ENCODE measurements around the gene GPR35.
"Not testable (repeated sequence)": the region's sequence is repeated elsewhere in the genome, so short reads cannot be mapped to it uniquely, and the experiment has no call there.

Gene GPR35

DNA sequence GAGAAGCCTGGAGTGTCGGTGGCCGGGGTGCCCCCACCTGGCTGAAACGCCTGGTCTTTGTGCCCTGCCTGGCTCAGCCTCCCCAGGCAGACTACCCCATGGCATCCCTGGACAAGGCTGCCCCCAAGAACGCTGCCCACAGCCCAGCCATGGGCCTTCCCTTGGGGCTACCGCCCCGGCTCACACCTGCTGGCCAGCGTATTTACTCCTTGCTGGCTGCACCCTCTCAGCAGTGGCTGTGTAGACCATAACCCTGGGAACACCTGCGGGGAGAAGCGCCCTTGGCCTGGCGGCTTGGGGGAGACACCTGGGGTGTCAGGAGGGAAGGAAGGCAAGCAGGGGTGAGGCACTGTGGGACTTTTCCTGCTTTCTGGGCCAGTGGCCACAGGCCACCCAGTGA lies 21.4 kb upstream of the GPR35 start:
- no peak for DNase-seq

DNA sequence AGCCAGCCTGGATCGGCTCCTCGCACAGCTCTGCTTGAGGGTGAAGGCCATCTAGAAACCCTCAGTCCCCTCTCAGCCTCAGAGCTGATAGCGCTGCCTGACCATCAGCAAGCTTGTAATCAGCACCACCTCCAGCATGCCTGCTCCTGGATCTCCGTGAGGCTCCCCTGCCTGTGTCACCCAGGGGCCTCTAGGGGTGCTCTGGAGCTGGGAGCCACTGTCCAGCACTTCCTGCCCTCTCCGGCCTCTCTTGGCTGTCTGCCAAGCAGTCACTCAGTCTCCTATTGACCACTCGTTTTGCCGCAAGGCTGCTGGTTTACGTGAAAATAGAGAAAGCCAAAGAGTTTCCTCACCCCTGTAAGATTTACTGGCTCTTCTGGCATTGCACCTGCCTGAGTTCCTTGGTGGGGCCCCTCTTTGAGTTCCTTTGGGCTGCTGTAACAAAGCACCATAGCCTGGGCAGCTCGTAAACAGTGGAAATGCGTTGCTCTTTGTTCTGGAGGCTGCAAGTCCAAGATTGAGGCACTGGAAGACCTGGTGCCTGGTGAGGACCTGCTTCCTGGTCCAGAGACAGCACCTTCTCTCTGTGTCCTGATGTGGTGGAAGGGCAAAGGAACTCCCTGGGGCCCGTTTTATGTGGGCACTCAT lies 20.9 kb upstream of the GPR35 start:
- no peak for DNase-seq

DNA sequence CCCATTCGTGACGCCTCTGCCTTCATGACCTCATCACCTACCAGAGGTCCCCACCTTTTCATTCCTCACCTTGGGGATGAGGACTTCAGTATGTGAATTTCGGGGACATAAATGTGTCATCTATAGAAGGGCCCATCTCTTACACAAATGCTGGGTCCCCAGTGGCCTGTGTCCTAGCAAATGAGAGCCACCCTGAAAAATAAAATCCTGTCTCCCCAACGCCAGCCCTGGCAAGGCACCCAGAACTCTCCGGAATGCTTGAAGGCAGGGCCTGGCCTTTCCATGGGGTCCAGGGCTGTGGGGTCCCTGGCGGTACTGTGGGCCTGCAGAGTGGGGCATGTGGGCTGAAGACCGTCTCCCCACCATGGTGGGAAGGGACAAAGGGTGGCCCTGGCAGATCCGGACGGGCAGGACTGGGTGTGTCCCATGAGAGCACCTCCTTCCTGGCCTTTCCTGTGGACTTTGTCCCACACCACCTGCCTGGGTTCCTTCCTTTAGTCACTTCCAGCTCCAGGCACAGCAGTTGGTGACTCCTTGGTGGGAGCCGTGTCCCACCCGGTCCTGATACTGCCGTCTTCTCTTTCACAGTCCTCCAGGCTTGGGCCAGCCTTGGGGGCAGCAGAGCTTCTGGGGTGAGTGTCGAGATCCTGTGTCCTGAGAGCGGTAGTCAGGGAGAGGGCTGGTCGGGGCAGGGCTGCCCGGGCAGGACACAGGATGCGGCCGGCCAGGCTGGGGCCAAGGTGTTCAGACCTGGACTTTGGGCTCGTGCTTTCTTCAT lies 20.2 kb upstream of the GPR35 start:
- DNase-seq, result no peak

DNA sequence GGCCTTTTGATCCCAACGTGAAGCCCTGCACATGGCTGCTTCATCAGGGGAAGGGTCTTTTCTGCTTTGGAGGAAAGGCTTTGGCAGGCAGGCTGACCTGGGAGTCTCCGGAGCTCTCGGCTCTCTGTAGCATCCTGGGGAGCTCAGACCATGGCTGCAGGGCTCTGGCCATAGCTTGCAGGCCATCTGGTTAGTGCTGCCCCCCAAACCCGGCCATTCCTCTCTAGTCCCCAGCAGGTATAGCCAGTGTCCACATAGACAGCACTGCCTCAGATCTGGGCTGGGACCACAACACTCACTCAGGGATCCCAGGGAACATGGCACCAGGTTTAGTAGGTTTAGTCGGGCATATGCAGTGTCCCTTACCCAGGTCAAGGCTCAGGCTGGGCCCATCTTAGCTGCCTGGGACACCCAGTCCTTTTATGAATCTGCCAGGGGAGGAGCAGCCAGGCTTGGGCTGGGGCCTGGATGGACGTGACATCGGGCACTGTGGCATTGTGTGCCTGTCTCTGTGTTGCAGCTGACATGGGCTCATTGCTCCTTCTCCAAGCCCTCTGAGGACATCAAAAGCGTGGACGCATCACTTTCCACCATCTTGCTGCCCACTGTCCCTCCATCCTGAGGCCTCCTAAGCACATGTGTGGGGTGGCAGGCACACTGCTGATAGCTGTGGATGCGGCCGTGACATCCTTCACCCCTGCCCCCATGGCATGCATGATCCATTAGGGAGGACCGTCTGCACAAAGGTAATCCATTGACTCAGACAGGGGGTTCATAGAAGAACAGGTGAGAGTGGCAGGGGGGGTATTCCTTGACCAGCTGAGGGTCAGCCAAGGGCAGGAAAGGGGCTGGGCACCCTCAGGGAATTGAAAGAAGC lies 19.2 kb upstream of the GPR35 start:
- DNase-seq, result no peak

DNA sequence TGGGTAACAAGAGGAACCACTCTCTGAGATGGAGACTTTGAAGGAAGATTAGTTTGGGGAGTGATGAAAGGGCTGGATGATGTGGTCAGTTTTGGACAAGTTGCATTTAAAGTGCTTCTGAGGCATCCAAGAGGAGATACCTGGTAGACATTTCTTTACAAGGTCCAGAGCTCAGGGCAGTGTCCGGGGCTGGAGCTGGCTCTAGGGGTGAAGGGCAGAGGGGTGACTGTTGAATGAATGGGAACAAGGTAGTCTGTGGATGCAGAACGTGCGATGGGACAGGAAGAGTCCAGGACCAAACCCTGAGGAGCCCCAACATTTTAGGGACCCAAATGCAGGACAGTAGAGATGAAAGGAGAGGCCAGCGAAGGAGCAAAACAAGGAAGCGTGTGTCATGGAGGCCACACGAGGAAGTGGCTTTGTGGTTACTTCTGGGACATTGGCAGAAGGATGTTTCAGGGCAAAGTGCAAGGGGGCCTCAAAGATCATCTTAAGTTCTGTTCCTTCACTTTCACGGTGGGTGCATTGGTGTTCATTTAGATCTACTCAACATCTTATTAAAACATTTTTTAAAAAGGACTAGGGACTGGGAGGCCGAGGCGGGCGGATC lies 13.6 kb upstream of the GPR35 start:
- DNase-seq, result no peak

DNA sequence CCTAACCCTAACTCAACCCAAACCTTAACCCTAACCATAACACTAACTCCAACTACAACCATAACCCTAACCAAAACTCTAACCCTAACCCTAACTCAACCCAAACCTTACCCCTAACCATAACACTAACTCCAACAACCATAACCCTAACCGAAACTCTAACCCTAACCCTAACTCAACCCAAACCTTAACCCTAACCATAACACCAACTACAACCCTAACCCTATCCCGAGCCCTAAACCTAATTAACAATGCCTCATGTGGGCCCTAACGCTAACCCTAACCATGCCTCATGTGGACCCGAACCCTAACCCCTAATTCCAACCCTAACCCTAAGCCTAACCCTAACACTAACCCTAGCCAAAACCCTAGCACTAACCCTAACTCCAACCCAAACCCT lies 11.5 kb upstream of the GPR35 start:
- DNase-seq, result no peak

DNA sequence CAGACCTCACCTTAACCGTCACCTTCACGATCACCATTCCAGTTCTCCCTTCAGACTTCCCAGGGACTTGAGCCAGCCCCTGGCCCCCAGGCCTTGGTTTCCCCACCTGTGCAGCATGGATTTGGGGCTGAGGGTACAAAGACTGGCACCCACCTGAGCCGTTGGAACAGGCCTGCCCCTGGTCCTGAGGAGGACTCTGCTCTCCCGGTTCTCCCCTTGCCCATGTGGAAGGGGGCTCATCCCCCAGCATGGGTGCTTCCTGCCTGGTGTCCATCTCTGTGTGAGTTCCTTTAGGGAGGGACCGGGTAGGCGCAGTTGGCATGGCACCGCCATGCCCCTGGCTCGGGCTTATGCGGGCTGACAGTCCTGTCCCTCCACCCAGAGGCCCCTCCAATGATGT lies 10.9 kb upstream of the GPR35 start:
- DNase-seq, result no peak

DNA sequence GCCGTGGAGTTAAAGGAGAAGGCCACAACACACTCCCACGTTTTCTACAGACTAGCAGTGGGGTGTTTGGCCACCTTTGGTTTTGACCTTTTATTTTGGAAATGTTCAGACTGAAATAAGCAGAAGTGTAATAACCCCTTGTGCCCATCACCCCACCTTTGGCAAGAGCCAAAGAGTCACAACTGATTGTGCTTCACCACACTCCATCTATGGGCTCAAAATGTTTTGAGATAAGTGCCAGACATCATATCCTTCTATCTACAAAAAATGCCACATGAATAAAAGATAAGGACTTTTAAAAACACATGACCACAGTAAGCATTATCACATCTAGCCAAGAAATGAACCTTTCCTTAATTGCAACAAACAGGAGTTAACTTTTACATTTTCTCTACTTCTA lies 9.9 kb upstream of the GPR35 start:
- DNase-seq, result no peak

DNA sequence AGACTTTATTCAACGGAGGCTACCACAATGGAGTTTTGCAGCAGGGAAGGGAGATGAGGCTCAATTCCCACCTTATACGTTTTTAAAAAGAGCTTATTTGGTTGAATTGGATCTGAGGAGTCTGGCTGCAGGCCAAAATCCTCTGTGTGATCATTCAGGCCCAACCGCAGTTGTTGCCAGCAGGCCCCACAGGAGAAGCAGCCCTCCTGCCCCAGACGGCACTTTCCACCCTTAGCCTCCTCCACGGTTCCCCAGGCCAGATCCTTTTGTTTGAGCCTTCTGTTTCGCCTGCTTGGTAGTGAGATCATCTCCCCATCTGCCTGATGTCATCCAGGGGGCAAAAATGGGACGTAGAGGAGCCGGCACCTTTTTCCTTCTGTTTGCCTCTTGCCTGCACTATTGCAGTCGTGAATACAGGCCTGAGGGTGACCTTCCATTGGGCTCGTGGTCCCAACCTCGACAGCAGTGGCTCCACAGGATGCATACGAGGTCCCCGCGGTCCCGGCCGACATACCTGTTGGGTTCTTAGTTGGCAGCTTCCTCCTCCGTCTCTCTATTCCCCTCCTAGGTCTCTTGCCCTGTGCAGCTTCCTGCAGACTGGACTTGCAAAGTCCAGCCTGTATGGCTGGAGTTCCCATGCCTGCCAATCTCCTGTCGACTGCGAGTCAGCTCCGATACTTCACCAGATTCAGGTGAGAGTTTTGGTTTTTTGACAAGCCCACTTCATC lies 9.3 kb upstream of the GPR35 start:
- DNase-seq, result no peak

DNA sequence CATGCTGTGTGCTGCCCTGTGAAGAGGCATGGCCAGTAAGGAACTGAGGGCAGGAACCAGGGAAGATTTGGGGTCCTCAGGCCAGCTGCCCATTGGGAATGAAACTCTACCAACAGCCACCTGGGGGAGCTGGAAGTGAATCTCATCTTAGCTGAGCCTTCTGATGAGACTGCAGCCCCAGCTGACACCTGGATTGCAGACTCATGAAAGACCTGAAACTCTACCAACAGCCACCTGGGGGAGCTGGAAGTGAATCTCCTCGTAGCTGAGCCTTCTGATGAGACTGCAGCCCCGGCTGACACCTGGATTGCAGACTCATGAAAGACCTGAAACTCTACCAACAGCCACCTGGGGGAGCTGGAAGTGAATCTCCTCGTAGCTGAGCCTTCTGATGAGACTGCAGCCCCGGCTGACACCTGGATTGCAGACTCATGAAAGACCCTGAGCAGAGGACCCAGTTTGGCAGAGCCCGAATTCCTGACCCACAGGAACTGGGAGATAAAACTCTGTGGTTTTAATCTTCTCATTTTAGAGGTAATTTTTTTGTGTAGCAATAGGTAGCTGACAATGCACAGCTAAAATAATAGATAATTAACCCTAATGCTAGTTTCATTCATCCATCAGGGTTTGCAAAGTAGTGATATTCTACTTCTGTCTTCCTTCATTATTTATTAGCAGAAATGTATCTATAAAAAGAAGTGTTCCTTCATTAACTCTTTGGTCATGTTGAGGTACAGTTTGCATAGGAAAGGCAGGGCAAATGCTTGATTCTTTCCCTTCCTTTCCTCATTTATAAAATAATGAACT lies 8.2 kb upstream of the GPR35 start:
- DNase-seq, result not testable (repeated sequence)

DNA sequence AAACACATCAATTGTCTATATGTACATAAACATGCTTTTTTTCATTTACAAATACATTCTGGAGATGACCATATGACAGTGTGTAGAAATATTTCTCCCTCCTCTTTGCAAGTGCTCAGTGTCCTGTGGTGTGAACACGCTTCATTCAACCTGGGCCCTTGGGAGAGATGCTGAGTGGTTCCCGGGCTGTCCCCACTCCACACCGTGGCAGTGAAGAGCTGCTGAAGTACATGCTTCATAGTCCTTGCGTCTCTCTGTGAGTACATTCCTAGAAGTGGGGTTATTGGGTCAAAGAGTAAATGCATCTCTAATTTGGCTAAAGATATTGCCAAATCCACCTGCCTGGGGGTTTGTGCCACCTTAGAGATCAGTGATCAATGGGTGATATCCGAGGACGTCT lies 6.5 kb upstream of the GPR35 start:
- DNase-seq, result no peak

DNA sequence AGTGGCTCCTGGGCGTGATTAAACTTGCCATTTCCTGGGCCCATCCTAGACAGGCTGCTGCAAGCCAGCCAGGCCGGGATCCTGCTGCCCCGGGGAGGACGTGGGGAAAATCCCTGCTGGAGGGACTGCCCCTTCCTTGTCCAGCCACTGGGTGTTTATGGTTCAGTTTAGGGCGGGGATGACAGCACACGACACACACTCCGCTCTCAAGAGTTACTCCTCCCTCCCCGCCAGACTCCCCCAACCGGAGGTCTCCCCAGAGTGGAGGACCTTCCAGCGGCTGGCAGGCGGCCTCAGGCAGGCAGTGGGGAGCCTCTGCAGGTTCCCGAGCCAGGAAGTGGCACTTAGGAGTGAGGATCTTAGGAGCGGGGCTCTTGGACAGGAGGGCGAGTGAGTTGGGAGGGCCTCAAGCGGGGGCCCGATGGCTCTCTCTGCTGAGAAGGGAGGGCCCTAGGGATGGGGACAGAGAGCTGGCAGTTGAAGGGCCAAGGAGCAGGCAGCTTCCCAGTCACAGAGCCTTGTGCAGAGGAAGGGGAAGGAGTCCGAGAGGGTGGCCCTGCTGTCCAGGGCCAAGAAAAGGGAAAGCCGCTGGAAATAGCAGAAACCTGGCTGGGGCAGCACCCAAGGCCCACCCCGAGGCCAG lies 5.7 kb upstream of the GPR35 start:
- DNase-seq, result no peak

DNA sequence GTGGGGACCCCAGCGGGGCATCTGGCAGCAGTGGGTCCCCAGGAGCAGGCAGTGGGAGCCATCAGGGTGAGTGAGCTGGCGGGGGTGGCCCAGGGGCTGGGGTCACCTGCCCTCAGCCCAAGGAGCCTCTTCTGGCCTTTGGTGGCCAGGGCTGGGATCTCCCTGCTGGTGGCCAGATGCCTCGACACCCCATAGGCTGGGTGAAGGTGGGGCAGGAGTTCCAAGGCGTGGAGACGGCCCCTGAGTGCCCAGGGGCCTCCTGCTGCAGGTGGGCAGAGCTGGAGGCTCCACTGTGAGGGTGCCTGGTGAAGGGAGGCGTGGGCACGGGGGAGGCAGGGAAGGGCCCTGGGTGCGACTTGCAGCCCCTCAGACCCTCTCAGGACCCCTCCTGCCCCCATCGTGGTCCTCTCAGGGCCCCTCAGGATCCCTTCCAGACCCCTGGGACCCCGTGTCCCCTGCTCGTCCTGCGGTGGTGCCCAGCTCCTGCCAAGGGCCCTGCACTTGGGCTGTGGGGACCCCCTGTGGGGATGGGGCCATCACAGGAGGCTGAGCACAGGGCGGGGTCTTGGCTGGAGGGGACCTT lies 5.0 kb upstream of the GPR35 start:
- no peak for DNase-seq

DNA sequence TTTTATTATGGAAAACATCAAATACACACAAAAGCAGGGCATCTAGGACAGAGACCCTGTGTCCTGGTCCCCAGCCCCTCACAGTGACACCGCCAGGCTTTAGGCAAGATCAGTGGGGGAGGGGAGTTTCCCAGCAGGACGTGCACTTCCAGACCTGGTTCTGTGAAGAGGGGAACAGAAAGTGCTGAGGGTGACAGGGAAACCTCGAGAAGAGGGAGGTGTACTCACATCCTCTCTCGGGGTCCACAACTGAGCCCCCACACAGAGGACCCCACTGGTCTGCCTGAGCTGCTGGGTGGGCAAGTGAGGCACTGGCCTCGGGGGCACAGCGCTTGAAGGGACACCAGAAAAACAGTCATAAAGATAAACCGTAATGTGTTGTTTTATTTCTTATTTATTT lies 4.4 kb upstream of the GPR35 start:
- DNase-seq, result no peak

DNA sequence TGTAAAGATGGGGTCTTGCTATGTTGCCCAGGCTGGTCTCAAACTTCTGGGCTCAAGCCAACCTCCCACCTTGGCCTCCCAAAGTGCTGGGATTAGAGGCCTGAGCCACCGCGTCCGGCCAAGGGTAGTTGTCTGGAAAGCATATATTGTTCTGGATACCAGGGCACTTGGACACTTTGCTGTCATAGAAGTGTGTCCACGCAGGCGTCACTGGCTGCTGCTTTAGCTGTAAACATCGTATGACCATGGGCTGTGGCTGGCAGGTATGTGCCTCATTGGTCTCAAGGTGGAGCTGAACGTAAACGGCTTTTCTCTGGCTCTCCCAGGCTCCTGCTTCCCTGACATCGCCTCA lies 3.2 kb upstream of the GPR35 start:
- no peak for DNase-seq

DNA sequence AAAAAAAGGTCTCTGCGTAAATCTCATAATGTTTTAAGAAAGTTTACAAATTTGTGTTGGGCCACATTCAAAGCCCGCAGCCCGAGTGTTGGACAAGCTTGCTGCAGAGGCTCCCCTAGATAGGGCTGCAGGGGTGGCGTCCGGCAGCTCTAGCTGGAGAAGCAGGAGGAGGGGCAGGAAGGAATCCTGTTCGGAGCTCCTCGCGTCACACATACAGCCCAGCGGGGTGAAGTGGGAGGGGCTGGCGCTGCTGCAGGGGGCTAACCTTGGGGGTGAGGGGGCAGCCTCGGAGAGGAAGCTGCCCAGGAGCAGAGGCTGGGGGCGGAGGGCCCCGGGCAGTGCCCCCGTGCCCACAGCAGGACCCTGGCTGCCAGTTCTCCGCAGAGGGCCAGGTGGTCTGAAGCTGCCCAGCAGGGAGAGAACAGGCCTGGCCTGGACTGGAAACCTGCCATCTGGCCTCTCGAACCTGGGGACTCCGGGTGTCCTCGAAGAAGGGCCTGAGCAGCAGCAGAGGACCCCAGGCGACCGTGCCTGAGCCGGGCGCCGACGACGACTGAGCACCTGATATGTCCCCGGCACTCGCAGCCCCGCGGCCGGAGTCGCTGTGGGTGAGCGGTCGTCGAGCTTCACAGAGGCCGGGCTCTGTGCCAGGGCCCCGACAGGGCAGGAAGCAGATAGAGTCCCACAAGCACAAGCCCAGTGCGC lies 2.6 kb upstream of the GPR35 start:
- DNase-seq, result no peak

DNA sequence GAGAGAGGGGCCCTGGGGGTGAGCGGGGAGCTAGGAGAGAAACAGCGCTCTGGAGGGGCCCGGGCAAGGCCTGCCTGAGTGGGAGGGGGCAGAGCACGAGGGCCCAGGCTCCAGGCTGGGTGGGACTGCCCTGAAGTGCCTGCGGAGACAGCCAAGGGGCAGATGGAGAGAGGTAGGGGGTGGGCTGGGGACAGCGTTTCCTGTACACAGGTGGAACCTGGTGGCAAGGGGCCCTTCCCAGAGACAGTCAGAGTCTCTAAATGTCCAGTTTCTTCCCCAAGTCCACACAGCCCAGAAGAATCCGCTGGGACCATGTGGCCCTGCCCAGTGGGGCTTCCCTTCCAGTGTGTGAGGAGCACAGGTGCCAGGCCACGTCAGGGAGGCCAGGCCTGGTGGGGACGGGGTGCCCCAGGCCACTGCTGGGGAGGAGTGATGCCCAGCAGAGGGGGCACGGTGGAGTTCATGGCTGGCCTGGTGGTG lies 1.7 kb upstream of the GPR35 start:
- no peak for DNase-seq

DNA sequence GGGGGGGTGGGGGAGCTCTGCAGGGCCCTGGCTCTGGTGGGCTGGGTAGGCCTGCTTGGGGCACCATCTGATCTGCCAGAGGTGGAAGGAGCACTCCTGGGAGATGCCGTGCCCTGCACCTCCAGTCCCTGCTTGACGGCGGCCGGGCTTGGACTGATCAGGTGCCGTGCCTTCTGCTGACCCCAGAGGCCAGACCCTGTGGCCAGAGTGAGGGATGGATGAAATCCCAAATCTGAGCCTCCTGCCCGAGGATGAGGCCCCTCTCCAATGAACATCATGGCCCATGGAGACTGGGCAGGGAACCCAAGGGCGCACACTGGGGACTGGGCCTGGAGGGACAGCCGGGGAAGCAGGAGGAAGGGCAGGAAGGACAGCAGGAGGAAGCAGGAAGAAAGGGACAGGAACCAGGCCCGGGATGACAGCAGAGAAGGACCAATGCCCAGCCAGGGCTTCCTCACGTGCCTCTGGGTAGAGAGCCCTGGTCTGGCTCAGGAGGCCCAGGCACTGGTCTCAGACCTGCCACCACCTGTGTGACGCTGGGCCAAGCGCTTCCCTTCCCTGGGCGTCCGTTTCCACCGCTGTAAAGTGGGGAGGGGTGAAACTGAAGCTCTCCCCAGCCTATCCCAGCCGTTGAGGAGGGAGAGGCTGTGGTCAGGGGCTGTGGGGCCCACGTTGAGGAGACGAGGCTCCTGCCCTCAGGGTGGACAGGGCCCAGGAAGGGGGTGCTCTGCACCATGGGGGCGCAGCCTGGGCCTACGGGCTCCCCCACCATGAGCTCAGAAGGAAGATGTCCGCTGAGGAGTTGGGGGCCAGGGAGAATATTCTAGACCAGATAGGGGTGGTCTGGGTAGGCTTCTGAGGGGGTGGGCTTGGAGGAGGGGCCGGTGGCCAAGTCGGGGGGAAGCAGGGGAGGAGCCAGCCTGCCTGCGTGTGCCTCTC lies 1.0 kb upstream of the GPR35 start:
- DNase-seq, result no peak

All from NK-92 treated with Interleukin-12 subunit alpha and Interleukin-12 subunit beta, amount 100 ng/mL, for 24 hours (cell line).